Breast epithelium (tissue), 3 donors: ENCODE data around the gene PARVA.

ENCODE experiments used
- POLR2A ChIP-seq: fragments of 450-650 bp; IDR thresholded peaks from one replicate; pipeline ENCODE4 v1.6.1; 2016; ENCODE audit warnings: antibody characterized with exemption, mild to moderate bottlenecking, moderate library complexity
- POLR2AphosphoS5 ChIP-seq, 3 donors: sonication (generic); formaldehyde crosslinking; IDR thresholded peaks; one replicate each; pipeline ENCODE4 v1.6.1; 2017; ENCODE audit warnings: antibody characterized with exemption in 3 of 3
- TF ChIP-seq, protein P1 (sequence below), 3 donors: fragments of 450-650 bp; IDR thresholded peaks; one replicate each; pipeline ENCODE4 v1.5.1; 2016 to 2017; ENCODE audit warnings: antibody characterized with exemption in 3 of 3, mild to moderate bottlenecking in 3 of 3, moderate library complexity in 3 of 3

DNA sequence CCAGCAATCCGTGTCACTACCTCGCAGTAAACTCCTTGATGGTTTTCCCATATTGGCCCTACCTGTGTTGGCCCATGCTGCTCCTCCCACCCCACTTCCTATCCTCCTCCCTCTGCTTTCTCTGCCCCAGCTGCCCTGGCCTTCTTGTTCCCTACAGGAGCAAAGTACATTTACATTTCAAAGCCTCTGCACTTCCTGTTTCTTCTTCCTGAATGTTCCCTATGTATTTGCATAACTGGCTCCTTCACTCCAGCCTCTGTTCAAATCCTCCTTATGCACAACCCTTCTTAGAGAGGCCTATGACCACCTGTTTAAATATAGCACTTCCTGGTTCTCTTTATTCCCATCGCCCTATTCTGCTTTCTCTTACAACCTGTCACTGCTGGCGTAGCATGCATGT, 62.2 kb downstream of the PARVA start:
- TF ChIP-seq, protein P1, sequence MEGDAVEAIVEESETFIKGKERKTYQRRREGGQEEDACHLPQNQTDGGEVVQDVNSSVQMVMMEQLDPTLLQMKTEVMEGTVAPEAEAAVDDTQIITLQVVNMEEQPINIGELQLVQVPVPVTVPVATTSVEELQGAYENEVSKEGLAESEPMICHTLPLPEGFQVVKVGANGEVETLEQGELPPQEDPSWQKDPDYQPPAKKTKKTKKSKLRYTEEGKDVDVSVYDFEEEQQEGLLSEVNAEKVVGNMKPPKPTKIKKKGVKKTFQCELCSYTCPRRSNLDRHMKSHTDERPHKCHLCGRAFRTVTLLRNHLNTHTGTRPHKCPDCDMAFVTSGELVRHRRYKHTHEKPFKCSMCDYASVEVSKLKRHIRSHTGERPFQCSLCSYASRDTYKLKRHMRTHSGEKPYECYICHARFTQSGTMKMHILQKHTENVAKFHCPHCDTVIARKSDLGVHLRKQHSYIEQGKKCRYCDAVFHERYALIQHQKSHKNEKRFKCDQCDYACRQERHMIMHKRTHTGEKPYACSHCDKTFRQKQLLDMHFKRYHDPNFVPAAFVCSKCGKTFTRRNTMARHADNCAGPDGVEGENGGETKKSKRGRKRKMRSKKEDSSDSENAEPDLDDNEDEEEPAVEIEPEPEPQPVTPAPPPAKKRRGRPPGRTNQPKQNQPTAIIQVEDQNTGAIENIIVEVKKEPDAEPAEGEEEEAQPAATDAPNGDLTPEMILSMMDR (IDR thresholded peaks at IDR 0.05): no peak
- no peak for TF ChIP-seq POLR2AphosphoS5 (IDR thresholded peaks at IDR 0.05)
- no peak for TF ChIP-seq POLR2A
